ENCODE data around the gene CCNC.

CCNC gene

GRCh38 chr6:99514089-99514488 is 54.4 kb downstream of the CCNC start:
- no peak overlapping the region for H2AFZ ChIP-seq (ENCODE audit: low read depth, low read length)
- H3K9me3 ChIP-seq (ENCODE audit: insufficient read depth, low read length), result no peaks in the 10 kb centered on the region
- H3K9ac ChIP-seq (ENCODE audit: low read length), result peak overlapping the region; percentile 84
- H3K4me3 ChIP-seq (ENCODE audit: low read length), result peak overlapping the region; percentile 96
- TF ChIP-seq, protein P1, sequence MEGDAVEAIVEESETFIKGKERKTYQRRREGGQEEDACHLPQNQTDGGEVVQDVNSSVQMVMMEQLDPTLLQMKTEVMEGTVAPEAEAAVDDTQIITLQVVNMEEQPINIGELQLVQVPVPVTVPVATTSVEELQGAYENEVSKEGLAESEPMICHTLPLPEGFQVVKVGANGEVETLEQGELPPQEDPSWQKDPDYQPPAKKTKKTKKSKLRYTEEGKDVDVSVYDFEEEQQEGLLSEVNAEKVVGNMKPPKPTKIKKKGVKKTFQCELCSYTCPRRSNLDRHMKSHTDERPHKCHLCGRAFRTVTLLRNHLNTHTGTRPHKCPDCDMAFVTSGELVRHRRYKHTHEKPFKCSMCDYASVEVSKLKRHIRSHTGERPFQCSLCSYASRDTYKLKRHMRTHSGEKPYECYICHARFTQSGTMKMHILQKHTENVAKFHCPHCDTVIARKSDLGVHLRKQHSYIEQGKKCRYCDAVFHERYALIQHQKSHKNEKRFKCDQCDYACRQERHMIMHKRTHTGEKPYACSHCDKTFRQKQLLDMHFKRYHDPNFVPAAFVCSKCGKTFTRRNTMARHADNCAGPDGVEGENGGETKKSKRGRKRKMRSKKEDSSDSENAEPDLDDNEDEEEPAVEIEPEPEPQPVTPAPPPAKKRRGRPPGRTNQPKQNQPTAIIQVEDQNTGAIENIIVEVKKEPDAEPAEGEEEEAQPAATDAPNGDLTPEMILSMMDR (IDR thresholded peaks at IDR 0.05; ENCODE audit: low read depth, low read length), result no peak
- peaks cover 55% of the 10 kb centered on the region for H3K79me2 ChIP-seq (ENCODE audit: low read length)
- H3K4me2 ChIP-seq (ENCODE audit: low read length), result peak overlapping the region; percentile 96
- H3K4me1 ChIP-seq (ENCODE audit: low read length), result peaks cover 20% of the 10 kb centered on the region
- H3K27ac ChIP-seq (ENCODE audit: low read length), result 0 out of 2 replicates have a peak overlapping the region, but pooled peaks have one; percentile 62
- peaks cover 3% of the 10 kb centered on the region for H3K36me3 ChIP-seq (replicated peaks; ENCODE audit: low read depth, low read length)
- H3K27me3 ChIP-seq (ENCODE audit: low read depth, low read length), result no peaks in the 10 kb centered on the region
- peaks cover 10% of the 10 kb centered on the region; the same call in 1 of the 2 replicates for H4K20me1 ChIP-seq (ENCODE audit: insufficient read depth, low read length)

DNA sequence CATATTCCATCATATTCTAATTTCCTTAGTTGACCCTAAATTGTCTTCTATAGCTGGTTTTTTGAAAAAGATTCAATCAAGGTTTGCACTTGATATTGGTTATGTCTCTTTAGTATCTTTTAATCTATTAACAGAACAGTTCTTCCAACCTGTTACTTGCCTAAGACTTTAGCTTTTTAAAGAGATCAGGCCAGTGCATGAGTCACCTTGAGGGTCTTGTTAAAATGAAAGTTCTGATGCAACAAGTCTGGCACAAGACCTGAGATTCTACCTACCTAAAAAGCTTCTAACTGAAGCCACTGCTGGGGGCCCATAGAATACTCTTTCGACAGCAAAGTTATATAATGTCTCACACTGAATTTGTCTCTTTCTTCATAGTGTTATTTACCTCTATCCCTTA is 56.4 kb downstream of the CCNC start:
- Histone ChIP-seq H3K36me3 (replicated peaks; ENCODE audit: low read depth, low read length) (peaks cover 6% of the 10 kb centered on the region), H3K4me2 (ENCODE audit: low read length) (no peak overlapping the region), H3K27ac (ENCODE audit: low read length) (no peak overlapping the region), H3K4me3 (ENCODE audit: low read length) (no peak overlapping the region), H3K27me3 (ENCODE audit: low read depth, low read length) (no peaks in the 10 kb centered on the region), H3K9ac (ENCODE audit: low read length) (no peak overlapping the region), H3K4me1 (ENCODE audit: low read length) (peaks cover 20% of the 10 kb centered on the region), H2AFZ (ENCODE audit: low read depth, low read length) (no peak overlapping the region), H4K20me1 (ENCODE audit: insufficient read depth, low read length) (peaks cover 10% of the 10 kb centered on the region; the same call in 1 of the 2 replicates), H3K9me3 (ENCODE audit: insufficient read depth, low read length) (no peaks in the 10 kb centered on the region), H3K79me2 (ENCODE audit: low read length) (peaks cover 55% of the 10 kb centered on the region)
- TF ChIP-seq EZH2phosphoT487 (IDR thresholded peaks at IDR 0.05; ENCODE audit: low read depth), result no peak
- TF ChIP-seq, protein P1 (IDR thresholded peaks at IDR 0.05; ENCODE audit: low read depth, low read length), result no peak

DNA sequence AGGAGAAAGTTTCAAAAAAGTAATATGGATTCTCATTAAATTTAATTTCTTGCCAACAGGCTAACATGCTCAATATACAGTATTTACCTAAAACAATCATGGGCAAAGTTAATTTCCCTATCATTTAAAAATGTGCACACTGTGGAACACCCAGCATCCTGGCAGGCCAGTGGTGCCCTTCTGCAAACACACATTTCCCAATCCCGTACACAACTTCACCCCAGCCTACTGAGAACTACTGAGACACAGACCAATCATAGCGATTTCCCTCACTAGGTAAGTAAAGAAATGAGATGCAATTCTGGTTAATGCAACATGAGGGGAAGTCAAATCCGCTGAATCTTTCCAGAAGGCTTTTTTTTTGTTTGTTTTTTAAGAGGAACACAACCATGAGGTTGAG is 60.8 kb downstream of the CCNC start:
- TF ChIP-seq, protein P1 (IDR thresholded peaks at IDR 0.05; ENCODE audit: low read depth, low read length), result no peak
- no peak for TF ChIP-seq EZH2phosphoT487 (IDR thresholded peaks at IDR 0.05; ENCODE audit: low read depth)
- no peak overlapping the region for H3K4me2 ChIP-seq (ENCODE audit: low read length)
- H3K9me3 ChIP-seq (ENCODE audit: insufficient read depth, low read length), result no peaks in the 10 kb centered on the region
- H3K4me3 ChIP-seq (ENCODE audit: low read length), result no peak overlapping the region
- H3K27me3 ChIP-seq (ENCODE audit: low read depth, low read length), result no peaks in the 10 kb centered on the region
- H4K20me1 ChIP-seq (ENCODE audit: insufficient read depth, low read length), result 0 out of 2 replicates have a peak, but pooled peaks cover under 1% of the 10 kb centered on the region
- H3K79me2 ChIP-seq (ENCODE audit: low read length), result peaks cover 29% of the 10 kb centered on the region
- no peak overlapping the region for H3K27ac ChIP-seq (ENCODE audit: low read length)
- peaks cover under 1% of the 10 kb centered on the region for H3K4me1 ChIP-seq (ENCODE audit: low read length)
- peaks cover 11% of the 10 kb centered on the region for H3K36me3 ChIP-seq (replicated peaks; ENCODE audit: low read depth, low read length)
- H3K9ac ChIP-seq (ENCODE audit: low read length), result no peak overlapping the region
- no peak overlapping the region for H2AFZ ChIP-seq (ENCODE audit: low read depth, low read length)

GRCh38 chr6:99501762-99502161 is 66.7 kb downstream of the CCNC start:
- Histone ChIP-seq H3K79me2 (ENCODE audit: low read length) (no peaks in the 10 kb centered on the region), H3K4me1 (ENCODE audit: low read length) (peaks cover 8% of the 10 kb centered on the region), H2AFZ (ENCODE audit: low read depth, low read length) (no peak overlapping the region), H4K20me1 (ENCODE audit: insufficient read depth, low read length) (no peaks in the 10 kb centered on the region), H3K4me2 (ENCODE audit: low read length) (no peak overlapping the region), H3K27me3 (ENCODE audit: low read depth, low read length) (no peaks in the 10 kb centered on the region), H3K36me3 (replicated peaks; ENCODE audit: low read depth, low read length) (peaks cover 23% of the 10 kb centered on the region), H3K4me3 (ENCODE audit: low read length) (no peak overlapping the region), H3K9ac (ENCODE audit: low read length) (no peak overlapping the region), H3K27ac (ENCODE audit: low read length) (no peak overlapping the region), H3K9me3 (ENCODE audit: insufficient read depth, low read length) (no peaks in the 10 kb centered on the region)
- no peak for TF ChIP-seq EZH2phosphoT487 (IDR thresholded peaks at IDR 0.05; ENCODE audit: low read depth)
- TF ChIP-seq, protein P1 (IDR thresholded peaks at IDR 0.05; ENCODE audit: low read depth, low read length), result no peak
